HG02840 (cell line): ENCODE results near the gene ZMYND11.
"Not testable (repeated sequence)": the region's sequence is repeated elsewhere in the genome, so short reads cannot be mapped to it uniquely, and the experiment has no call there.

Experiments
- ATAC-seq: cut with Tn5 transposase; IDR thresholded peaks from one replicate; pipeline ENCODE4 v1.9.1; 2021; ENCODE audit warnings: mild to moderate bottlenecking, moderate library complexity, moderate number of reproducible peaks; ENCODE audit not compliant: unreplicated experiment, low FRiP score

The ZMYND11 gene

DNA sequence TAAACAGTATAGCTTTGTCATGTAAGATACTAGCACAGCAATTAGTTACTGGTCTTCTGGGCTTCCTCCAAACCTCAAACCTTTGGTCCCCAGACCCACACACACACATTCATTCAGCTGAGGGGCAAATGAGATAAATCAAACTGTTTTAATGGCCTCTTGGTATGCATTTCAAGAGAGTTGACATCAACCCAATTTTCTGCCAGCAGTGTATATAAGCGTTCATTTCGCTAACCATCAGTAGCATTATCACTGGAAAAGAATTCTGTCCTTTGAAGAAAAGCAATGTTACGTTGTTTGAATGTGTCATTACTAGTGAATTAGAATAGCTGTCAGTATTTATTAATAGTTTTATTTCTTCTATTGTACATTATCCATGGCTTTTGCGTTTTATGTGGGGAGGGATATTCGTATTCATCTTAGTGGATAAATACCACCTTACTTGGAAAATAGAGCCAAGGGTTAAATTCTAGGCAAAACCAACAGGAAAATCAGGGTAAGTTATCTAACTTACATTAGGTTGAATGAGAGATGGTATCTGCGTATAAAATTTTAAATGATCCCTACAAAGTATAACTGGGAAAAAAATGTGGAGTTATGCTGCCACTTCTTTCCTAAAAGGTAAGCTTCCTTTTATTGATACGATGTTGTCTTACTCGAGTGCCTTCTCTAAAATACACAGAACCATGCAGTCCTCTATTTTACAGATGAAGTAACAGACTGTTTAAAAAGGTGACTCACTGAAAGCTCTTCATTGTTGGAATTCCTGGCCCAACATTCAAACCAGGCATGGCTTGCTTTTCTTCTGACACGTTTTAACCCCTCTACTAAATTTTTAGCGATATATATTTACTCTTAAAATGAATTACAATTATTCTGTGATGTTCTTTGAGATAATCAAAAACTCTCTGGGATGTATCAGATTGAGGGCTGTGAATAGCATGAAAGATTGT lies 2.0 kb upstream of the ZMYND11 start:
- ATAC-seq = no peak

DNA sequence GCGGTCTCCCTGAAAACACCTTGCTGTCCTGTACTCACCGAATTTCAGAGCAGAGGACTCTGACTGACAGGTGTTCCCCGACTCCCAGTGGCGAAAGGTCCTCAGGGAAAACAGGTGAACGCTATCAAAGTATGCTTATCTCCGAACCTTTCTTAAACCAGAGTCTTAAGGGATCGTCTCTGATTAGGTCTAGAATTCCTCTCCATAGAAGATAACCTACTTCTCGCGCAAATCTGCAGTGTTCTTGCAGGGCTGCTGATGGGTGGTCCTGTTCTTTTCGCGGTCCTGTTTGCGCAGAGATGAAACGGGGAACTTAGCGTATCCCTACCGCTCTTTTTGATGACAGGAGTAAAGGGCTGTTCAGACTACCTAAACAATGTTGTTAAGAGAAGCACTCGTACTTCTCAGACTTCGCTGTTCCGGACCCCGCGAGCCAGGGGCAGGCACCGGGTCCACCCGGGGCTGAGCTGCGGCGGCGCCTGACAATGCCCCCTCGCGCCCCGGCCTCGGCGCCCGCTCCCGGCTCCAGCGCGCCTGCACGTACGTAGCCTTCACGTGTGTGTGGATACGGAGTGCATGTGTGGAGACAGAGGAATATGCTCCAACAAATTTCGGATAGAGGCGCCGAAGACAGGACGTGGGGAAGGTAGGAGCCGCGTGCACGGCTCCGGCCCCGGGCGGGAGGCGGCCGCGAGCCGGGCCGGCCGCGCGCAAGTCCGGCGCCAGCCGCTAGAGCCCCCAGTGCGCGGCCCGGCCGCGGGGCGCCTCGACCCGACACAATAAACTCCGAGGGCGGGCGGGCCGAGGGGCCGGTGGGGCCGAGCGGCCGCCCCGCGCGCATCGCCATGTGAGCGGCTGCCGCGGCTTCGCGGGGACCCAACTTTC lies 766 bp upstream of the ZMYND11 start:
- ATAC-seq = peak; percentile 36

DNA sequence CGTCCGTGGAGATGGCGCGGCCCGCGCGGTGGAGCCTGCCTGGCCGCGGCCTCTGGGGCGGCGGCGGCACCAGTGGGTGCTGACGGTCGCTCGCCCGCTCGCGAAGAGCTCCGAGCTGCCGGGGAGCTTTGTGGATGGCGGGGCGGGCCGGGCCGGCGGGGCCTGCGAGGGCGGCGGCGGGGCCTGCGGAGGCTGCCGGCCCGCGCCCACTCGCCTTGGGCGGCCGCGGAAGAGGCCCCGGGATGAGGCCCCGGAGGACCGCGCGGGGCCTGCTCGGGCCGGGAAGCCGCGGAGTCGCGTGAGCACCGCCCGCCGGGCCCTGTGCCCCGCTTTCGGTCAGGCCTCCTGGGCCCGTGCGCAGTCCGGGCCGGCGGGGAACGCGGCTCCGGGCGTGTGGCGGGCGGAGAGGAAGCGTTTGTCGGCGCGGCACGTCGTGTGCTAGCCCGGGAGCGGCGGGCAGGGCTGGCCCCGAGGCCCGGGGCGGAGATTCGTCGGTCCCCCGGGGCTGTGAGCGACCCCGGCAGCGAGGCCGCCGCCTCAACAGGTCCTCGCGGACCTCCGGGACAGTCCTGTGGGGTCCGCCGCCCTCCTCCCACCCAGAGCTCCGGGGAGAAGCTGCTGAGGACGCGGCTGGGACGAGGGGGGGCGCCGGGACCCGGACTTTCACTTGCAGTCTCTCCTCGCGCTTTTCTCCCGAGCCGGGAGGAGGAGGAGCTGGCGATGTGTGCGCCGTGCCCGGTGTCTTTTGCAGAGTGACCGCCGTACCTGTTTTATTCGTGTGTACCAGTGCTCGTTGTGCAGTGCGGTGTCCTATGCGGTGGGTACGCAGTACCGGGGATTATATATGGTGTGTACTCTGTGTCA lies 578 bp downstream of the ZMYND11 start:
- peak; percentile 35 for ATAC-seq

DNA sequence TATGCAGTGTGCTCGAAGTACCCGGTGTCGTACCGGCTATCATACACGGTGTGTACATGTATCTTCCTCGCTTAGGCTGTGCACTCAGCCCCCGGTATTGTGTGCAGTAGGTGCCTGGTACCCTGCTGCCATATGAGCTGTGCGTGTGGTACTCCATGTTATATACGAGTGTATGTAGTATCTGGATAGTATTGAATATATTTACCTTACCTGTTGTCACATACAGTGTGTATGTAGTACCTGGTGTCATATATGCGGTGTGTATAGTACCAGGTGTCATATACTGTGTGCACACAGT lies 1.2 kb downstream of the ZMYND11 start:
- no peak for ATAC-seq

DNA sequence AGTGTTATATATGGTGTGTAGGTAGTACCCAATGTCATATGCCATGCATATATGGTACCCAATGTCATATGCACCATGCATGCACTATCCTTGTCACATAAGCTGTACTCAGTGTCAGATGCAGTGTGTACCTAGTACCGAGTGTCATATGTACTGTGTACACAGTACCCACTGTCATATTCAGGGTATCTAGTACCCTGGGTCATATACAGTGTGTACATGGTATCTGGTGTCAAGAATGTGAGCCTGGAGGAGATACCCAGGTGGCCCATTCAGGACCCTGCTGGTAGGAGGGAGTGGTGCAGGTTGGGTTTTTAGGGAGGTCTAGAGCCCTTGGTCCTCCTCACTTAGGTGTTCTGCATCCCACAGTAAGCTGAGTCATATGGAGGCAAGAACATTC lies 1.8 kb downstream of the ZMYND11 start:
- no peak for ATAC-seq

DNA sequence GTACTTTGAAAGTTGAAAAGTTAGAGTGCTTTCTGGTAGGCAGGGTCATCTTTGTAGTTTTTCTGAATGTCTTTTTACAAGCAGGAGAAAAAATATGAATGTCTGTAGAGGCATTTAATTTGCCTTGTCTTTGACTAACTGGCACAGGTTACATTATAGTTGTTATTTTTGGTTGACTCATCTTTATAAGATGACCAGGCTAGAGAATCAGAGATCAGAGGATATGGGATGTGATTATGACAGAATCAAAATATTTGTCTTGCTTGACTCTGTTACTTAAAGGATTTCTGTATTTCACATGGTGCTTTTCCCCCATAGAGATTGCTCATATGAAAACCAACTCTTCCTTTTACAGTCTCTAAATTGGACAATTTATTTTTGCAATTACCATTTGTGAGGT lies 2.4 kb downstream of the ZMYND11 start:
- no peak for ATAC-seq

DNA sequence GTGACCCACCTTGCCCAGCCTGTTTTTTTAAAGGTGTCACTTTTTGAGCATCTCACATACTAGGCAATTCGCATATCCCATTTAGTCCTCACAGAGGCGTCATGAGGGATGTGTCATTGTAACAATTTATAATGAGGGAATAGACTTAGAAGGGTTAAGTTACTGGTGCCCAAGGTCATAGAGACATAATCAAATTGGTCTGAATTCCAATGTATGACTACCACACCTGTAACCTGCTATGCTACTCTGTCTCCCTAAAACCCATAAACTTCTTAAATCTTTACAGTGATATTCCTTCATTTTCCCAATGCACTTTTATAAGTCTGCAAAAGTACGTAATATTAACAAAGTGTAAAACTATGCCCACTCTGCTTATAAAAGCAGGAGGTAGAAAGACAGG lies 7.1 kb downstream of the ZMYND11 start:
- no peak for ATAC-seq

DNA sequence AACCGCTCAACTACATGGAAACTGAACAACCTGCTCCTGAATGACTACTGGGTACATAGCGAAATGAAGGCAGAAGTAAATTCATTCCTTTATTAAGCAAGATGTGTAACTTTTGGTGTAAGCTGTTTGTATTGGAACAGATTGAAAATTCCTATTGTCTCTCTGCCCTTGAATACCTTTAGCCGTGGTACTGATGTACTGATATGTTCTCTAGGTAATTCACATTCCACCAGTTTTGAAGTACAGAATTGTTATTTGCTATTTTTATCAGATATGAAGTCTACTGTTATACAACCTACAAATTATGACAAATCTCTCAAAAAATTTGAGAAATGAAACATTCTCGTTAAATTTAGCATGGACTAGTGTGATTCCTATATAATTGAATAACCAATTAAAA lies 17.7 kb downstream of the ZMYND11 start:
- ATAC-seq = no peak

DNA sequence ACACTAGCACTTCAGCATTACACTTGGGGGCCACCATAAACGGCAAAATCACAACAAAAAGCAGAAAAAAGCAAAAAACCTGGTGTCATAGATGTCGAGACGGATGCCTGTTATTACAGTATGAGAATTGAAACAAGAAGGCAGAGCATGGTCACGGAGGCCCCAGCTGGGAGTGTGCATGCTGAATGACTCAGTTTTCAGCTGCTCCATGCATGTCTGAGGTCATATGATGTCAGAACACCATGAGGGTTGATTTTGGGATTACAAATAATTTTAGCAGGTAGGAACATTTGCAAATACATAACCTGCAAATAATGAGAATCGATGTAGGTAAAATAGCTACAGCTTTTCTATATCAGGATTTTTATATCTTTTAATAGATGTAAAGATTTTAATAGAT lies 19.1 kb downstream of the ZMYND11 start:
- no peak for ATAC-seq

DNA sequence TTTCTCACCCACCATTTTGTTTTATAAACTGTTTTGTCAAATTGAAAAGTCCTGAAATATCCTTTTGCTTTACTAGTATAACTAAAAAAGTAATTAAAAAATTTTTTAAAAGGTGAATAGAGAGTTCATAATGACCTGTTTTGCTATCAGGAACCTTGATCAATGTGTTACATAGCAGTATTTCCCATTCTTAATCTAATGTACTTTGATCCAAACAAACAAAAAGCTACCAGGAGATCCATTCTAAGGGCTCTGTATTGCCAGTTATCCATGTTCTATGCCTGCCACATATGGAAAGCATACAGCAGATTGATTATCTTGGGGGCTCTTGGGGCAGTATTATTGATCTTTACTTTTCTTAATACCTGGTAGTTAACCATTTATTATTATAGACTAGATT lies 32.1 kb downstream of the ZMYND11 start:
- no peak for ATAC-seq

DNA sequence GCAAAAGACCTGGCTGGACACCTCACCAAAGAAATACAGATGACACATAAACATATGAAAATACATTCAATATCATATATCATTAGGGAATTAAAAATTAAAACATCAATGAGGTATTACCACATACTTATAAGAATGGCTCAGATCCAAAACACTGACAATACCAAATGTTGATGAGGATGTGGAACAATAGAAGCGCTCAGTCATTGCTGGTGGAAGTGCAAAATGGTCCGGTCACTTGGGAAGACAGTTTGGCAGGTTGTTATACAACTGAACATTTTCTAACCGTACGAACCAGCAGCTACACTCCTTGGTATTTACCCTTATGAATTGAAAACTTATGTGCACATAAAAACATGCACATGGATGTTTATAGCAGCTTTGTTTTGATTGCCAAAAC lies 38.5 kb downstream of the ZMYND11 start:
- no peak for ATAC-seq

DNA sequence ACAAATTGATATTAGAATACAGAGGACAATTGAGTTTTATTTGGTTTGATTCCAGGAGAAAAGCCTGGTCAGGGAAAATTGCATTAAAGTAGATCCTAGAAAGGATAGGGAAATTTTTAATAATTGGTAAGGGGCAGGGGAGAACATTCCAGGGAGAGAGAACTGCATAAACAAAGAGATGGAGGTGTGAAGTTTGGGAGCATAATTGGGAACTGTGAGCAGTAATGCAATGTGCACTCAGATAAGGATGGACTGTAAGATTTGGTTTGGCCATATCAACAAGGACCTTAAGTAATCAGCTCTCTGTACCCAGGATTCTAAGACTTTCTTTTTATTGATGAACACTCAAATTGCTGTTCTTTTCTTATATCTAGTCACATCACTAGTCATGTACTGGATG lies 41.4 kb downstream of the ZMYND11 start:
- ATAC-seq = no peak

DNA sequence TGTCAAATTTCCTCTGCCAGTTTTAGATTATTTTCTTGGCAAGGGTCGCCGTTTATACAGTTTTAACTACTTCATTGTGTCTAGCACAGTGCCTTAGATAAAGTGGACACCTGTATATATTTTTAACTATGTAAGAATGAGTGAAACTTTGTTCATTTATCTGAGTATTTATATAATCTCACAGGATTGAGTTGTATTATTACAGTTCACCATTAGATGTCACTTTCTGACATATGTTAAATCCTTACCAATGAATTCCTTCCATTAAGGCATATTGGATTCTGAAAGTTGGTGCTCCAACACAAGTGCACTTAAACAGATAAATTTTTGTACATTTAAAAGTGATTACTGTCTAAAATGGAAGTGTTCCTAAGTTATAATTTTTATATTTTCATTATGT lies 43.0 kb downstream of the ZMYND11 start:
- ATAC-seq = no peak

DNA sequence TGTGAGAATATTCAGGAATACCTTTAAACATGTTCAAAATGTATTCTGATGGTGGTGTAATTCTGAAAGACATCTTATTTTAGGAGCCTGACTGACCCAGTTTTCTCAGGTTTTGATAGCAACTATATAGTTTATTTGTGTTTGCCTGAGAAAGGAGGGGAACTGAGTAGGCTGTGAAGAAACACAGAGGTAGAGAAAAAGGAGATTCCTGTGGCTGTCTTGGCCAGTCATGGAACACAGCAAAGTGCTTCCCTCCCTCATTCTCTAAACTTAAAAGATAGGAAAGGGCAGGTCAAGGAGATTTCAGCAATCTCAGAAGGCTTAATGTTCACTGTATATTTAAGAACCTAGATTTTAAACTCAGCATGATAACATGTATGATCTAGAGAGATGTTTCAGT lies 43.5 kb downstream of the ZMYND11 start:
- no peak for ATAC-seq

DNA sequence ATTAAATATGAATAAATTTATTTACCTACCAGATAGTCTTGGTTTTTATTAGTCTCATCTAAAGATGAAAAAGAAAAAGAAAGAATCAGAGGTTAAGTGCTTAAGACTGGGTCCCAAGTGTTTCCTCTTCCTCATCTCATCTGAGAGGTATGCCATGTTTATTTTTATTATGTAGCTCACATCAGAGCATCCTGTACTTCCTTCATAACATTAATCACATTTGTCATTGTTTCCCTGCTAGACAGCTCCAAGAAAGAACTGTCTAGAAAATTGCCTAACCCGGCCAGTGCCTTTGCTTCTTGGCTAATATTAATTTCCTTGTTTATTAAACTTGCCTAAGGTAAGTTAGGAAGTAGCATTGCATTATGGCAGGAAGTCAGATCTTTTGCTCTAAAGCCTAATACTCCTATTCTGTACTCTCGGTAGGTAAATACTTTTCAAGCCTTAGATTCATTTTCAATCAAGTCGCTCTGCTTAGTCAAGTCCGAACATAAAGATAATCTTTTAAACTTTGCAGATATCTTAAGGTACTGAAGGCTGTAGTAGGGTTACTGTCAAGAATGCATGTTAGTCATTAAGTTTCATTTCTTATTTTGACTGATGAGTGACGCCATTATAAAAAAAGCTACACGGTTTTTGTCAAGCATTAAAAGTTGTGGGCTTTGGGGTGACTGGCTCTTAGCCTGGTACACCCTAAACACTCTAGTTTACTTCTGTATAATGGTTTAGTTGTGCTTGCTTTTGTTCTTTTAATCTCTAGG lies 47.4 kb downstream of the ZMYND11 start:
- no peak for ATAC-seq

DNA sequence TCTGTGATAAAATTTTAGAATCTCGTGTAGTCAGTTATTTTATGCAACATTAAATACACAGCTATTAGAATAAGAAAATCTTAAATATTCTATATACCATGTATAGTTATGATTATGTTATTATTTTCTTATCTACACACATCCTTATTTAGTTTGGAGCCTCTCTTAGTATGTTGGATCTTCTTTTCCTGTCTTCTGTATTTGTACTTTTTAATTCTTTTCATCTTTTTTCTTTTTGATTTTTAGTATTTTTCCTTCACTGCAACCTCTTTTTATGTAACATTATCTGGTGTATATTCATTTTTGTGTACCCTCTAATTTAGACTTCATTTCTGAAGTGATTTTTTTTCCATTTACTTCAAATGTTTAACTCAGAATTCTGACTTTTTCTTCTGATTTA lies 48.9 kb downstream of the ZMYND11 start:
- no peak for ATAC-seq

DNA sequence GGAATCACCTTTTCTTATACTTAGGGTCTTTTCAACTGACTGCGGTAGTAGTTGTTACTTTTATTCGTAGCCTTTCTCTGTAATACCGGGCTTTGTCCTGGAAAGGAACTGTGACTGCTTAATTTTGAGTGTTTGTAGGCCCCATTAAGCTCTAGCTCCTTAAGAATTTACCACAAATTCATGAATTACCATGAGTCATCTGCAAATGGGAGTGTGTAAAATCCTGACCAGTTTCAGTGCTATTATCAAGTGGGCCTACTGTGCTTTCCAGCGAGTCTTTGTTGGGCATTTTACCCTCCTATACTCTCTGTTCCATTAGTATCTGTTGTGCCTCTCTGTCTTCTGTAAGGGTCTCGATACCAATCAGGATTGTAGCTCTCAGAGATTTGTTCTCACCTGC lies 49.7 kb downstream of the ZMYND11 start:
- no peak for ATAC-seq

DNA sequence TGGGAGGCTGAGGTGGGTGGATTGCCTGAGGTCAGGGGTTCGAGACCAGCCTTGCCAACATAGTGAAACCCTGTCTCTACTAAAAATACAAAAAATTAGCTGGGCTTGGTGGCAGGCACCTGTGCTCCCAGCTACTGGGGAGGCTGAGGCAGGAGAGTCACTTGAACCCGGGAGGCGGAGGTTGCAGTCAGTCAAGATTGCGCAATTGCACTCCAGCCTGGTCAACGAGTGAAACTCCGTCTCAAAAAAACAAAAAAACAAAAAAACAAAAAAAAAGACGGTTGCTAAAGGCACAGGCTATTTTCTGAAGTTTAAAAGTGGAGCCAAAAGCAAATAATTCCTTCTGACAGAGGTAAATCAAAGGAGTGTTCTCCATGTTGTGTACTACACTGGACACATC lies 50.3 kb downstream of the ZMYND11 start:
- not testable (repeated sequence) for ATAC-seq

DNA sequence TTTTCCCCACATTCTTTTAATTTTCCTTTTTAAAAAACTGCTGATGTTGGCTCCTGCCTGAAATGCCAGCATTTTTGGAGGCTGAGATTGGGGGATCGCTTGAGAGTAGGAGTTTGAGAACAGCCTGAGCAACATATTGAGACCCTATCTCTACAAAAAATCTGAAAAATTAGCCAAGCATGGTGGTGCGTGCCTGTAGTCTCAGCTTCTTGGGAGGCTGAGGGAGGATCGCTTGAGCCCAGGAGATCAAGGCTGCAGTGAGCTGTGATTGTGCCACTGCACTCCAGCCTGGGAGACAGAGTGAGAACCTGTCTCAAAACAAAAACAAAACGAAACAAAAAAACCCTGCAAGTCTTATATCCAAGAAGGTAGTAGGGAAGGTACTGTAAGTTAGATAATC lies 51.7 kb downstream of the ZMYND11 start:
- ATAC-seq = no peak

DNA sequence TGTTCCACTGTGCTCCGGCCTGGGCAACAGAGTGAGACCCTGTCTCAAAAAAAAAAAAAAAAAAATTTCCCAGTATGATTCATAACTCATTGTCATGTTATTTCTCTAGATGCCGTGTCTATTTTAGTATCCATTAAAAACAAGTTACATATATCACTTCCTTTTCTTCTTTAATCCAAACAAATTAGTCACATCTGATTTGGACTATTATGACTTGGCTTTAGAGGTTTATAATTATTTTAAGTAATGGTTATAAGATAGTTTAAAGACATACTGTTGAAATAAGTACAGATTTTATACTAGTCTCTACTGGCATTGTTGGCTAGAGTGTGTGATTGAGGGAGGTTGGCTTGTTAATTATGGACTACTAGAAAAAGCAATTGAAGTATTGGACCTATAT lies 53.3 kb downstream of the ZMYND11 start:
- ATAC-seq = no peak
